ENCODE results near the gene GPR108. TPM values are rescaled to one million over a fixed set of nuclear protein-coding genes. Genes with fewer than 3 reads are reported as not detected.

Gene GPR108
- total and polyA plus RNA-seq, 2 of the 8 experiments (the other 6 are each of a cell fraction or from before 2014, with no cell fraction given) = 34.9 to 46.0 TPM

- TF ChIP-seq ATF2 (IDR thresholded peaks at IDR 0.05; ENCODE audit: low read length) = no peak
- TF ChIP-seq SIN3A (conservative IDR thresholded peaks at IDR 0.05 in 1 of 2, IDR thresholded peaks at IDR 0.05 in 1 of 2; ENCODE audit: low read depth in 1 of 2, low read length in 2 of 2) = no peak
- no peak for TF ChIP-seq CBX5 (IDR thresholded peaks at IDR 0.05; ENCODE audit: low read depth, low read length)
- no peak for TF ChIP-seq SIRT6 (IDR thresholded peaks at IDR 0.05; ENCODE audit: low read length)
Observed at GRCh38 chr19:6707011-6707657, 30.2 kb downstream of the GPR108 start (continued).
